ENCODE data around the gene IL36B. TPM values are rescaled to one million over a fixed set of nuclear protein-coding genes. Genes with fewer than 3 reads are reported as not detected.

IL36B gene
- total and polyA plus RNA-seq, 2 experiments from 2014 or later, result not detected

GRCh38 chr2:113058411-113058994 is 5.8 kb upstream of the IL36B start:
- Histone ChIP-seq H3K4me3 (no peak overlapping the region), H3K36me3 (no peaks in the 10 kb centered on the region), H3K4me1 (ENCODE audit: low read depth) (no peaks in the 10 kb centered on the region), H3K9me3 (ENCODE audit: low read depth) (no peaks in the 10 kb centered on the region), H3K27me3 (no peaks in the 10 kb centered on the region), H3K27ac (no peak overlapping the region)
- TF ChIP-seq CTCF (IDR thresholded peaks at IDR 0.05; ENCODE audit: low read depth, low read length), result no peak
- DNase-seq (ENCODE audit: low read depth in 1 of 2, low spot score in 1 of 2), result no peak

DNA sequence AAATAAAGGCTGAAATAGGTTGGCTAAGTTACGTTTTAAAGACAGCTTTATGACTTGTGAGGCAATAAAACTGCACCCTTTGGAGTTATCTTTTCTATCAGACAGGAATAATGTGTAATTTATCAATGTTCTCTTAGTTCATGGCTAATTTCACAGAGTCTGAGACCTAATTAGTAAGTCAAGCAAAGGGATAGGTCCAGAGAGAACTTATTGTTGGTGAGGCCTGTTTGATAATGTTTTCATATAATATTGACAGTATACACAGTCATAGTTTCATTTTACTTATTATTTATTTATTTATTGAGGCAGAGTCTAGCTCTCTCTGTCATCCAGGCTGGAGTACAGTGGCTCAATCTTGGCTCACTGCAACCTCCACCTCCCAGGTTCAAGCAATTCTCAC is 4.5 kb upstream of the IL36B start:
- TF ChIP-seq CTCF (IDR thresholded peaks at IDR 0.05; ENCODE audit: low read depth, low read length), result no peak
- no peaks in the 10 kb centered on the region for H3K9me3 ChIP-seq (ENCODE audit: low read depth)
- no peak overlapping the region for H3K27ac ChIP-seq
- DNase-seq (ENCODE audit: low read depth in 1 of 2, low spot score in 1 of 2), result no peak
- H3K36me3 ChIP-seq, result no peaks in the 10 kb centered on the region
- no peaks in the 10 kb centered on the region for H3K27me3 ChIP-seq
- H3K4me3 ChIP-seq, result no peak overlapping the region
- no peaks in the 10 kb centered on the region for H3K4me1 ChIP-seq (ENCODE audit: low read depth)

- no peaks in the 10 kb centered on the region for H3K27me3 ChIP-seq
- H3K4me3 ChIP-seq, result no peak overlapping the region
- no peak for TF ChIP-seq CTCF (IDR thresholded peaks at IDR 0.05; ENCODE audit: low read depth, low read length)
- no peaks in the 10 kb centered on the region for H3K36me3 ChIP-seq
- DNase-seq (ENCODE audit: low read depth in 1 of 2, low spot score in 1 of 2), result no peak
- H3K4me1 ChIP-seq (ENCODE audit: low read depth), result no peaks in the 10 kb centered on the region
- H3K9me3 ChIP-seq (ENCODE audit: low read depth), result no peaks in the 10 kb centered on the region
- no peak overlapping the region for H3K27ac ChIP-seq
Measured at GRCh38 chr2:113056521-113056920, 3.9 kb upstream of the IL36B start.

DNA sequence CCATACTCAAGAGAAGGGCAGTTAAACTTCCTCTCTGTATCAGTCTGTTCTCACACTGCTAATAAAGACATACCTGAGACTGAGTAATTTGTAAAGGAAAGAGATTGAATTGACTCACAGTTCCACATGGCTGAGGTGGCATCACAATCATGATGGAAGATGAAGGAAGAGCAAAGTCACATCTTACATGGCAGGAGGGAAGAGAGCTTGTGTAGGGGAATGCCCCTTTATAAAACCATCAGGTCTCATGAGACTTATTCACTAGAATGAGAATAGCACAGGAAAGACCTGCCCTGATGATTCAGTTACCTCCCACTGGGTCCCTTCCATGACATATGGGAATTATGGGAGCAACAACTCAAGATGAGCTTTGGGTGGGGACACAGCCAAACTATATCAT is 1.4 kb upstream of the IL36B start:
- no peaks in the 10 kb centered on the region for H3K36me3 ChIP-seq
- no peak overlapping the region for H3K4me3 ChIP-seq
- DNase-seq (ENCODE audit: low read depth in 1 of 2, low spot score in 1 of 2), result no peak
- no peak overlapping the region for H3K27ac ChIP-seq
- no peaks in the 10 kb centered on the region for H3K27me3 ChIP-seq
- H3K9me3 ChIP-seq (ENCODE audit: low read depth), result no peaks in the 10 kb centered on the region
- TF ChIP-seq CTCF (IDR thresholded peaks at IDR 0.05; ENCODE audit: low read depth, low read length), result no peak
- no peaks in the 10 kb centered on the region for H3K4me1 ChIP-seq (ENCODE audit: low read depth)

- Histone ChIP-seq H3K4me3 (no peak overlapping the region), H3K27ac (no peak overlapping the region), H3K27me3 (no peaks in the 10 kb centered on the region), H3K4me1 (ENCODE audit: low read depth) (no peaks in the 10 kb centered on the region), H3K36me3 (no peaks in the 10 kb centered on the region), H3K9me3 (ENCODE audit: low read depth) (no peaks in the 10 kb centered on the region)
- TF ChIP-seq CTCF (IDR thresholded peaks at IDR 0.05; ENCODE audit: low read depth, low read length), result no peak
- DNase-seq (ENCODE audit: low read depth in 1 of 2, low spot score in 1 of 2), result no peak
Measured at GRCh38 chr2:113053666-113054065, 999 bp upstream of the IL36B start.
